Measurements from ENCODE around the gene MGME1.

DNA sequence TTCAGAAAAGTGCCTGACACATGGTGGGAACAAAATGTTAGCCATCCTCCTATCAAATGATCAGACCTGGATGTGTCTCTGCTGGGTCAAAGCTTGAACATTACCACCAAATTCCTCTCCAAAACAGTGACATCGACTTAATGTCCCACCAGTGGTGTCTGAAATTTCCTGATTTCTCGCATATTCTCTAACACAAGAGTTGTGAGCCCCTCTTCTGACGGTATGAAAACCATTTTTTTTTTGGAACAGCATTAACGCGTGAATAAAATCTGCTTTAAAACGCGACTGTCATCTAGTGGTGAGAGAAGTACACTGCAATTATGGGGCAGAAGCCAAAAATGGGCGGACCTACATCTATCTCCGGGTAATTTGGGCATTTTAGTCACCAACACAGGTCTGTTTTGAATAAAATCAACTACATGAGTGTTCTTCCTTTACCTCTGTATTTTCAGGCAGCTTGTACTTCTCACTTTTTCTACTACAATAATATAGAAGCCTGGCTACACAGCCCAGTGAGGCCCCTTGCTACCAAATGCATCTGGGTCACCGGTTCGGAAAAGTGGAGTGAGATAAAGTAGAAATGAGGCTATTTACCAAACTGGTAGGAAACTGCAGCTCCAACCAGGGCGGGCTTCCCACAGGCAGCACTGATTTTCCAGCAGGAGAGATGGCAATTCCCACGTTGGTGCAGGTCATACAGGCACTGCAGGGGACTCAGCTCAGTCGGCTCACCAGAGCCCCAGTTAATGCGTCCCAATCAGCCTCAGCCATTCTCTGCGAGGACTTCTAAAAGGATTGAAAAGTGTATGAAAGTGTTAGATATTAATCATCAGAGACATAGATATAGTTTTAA, 27.4 kb downstream of the MGME1 start:
- TF ChIP-seq CTCF (conservative IDR thresholded peaks at IDR 0.05; ENCODE audit: low read length) (peak; percentile 98), EZH2phosphoT487 (IDR thresholded peaks at IDR 0.05; ENCODE audit: borderline replicate concordance) (no peak)

All from Loucy (cell line).